Activated CD4-positive, CD25-positive, alpha-beta regulatory T cell treated with anti-CD3 and anti-CD28 coated beads, Interleukin-2, amount 50 U/mL, for 72 hours (primary cell): ENCODE data around the gene PERP.
"Not testable (repeated sequence)": the region's sequence is repeated elsewhere in the genome, so short reads cannot be mapped to it uniquely, and the experiment has no call there.

ENCODE experiments used
- DNase-seq: peaks from one replicate; pipeline ENCODE4 v3.0.0; 2021

PERP gene

DNA sequence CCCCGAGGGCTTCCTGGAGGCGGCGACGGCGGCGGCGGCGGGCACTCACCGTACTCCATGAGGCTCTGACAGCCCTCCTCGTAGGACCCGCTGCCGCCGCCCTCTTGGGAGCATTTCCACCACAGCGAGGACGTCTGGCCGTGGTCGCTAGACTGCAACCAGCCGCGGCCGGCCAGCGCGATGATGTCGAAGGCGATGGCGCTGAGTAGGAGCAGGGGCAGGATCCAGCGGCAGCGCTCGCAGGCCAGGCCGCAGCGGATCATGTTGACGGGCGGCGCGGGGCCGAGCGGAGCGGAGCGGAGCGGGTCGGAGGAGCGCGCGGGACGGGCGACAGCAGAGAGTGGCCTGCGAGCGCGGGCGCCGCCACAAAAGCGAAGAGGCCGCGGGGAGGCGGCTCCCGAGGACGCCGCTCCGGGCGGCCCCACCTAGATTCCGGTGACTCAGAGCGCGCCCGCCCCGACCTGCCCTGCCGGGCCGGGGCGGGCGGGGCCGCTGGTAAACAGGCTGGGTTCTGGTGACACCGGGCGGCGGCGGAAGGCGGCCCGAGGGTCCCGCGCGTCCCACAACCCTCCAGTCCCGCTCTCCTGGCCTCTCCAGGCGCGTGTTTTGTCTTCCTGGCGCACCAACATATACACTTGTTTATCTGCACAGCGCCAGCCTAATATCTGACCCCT is at the start of gene PERP:
Gene PERP (minus strand): TSS at position 342 of the 674 bp plus-strand sequence. CDS start 79 bp downstream, at position 263.
- peak; percentile 74 for DNase-seq

DNA sequence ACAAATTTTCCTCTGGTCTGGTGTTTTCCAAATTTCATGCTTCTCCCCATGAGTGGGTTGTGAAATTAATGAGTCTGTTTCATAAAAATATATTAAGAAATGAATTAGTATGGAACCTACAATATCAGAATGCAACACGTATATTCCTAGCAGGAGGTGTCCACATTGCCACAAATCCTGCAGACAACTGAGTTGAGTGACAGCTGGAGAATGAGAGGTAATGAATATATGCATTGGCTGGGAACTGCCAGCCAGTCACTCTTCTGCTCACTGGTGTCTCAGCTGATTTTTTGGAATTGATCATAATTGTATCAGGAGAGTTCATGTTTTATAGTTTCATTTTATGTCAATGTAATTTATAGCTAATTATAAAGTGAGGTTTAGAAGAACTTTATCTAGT is 48.2 kb upstream of the PERP start:
- no peak for DNase-seq

DNA sequence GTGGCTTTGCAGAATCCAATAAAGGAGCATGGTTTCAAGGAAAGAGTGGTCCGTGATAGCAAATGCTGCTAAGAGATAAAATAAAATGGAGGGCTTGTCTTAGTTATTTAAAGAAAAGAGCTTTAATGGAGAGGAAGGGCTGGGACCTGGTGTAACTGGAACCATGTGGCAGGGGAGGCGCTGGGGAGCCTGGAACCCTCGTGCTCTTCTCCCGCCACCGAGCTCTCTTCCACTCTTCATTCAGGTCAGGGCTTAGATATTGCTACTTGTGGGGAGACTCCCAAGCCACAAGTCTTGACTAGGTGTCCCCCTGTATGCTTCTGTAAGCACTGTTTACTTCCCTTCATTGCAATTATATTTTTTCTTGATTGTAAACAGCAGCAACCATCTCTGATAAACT is 39.3 kb upstream of the PERP start:
- DNase-seq = no peak

DNA sequence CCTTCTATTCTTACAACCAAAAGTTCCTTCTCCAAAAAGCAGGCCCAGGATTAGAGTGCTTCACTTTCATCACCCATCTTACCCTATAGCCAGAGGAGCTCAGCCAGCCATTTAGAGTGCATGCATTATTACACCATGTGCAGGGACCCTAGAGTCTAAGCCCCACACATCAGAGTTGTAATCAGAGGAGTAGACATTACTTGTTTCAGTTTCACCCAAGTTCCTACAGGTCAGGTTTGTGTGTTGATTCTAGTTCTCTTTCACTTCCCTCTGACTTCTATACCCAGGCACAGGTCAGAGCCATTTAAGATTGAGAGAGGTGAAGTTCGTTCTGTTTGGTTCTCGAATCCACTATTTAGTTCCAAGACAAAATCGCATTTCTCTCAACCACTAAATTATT is 38.2 kb upstream of the PERP start:
- no peak for DNase-seq

DNA sequence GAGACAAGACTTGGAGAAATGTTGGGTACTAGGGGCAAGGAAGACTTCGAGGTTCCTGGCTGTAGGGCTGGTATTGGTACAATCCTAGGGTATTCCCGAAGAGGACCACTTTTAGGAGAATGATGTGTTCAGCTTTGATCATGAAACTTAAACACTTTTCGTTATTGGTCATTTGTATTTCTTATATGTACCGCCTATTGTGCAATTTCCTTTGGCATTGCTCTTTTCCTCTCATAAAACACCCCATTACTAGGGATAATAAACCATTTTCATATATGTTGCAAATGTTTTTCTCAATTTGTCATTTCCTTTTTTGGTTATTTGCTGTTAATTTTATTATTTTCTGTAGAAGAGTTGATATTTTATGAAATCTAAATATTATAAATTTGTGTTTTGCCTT is 35.6 kb upstream of the PERP start:
- no peak for DNase-seq

DNA sequence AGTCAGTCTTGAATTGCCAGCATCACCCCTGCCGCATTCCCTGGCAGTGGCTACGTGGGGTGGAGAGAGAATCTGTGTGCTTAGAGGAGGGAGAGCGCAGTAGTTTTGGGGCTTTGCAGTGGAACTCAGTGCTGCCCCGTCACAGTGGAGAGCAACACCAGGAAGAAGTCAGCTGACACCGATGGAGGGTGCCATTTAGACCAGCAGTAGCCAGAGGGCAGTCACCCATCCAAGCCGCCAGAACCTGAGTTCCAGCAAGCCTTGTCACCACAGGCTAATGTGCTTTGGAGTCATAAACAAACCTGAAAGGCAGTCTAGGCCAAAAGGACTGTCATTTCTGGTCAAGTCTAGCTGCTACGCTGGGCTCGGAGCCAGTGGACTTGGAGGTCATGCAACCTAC is 22.0 kb upstream of the PERP start:
- DNase-seq = no peak

DNA sequence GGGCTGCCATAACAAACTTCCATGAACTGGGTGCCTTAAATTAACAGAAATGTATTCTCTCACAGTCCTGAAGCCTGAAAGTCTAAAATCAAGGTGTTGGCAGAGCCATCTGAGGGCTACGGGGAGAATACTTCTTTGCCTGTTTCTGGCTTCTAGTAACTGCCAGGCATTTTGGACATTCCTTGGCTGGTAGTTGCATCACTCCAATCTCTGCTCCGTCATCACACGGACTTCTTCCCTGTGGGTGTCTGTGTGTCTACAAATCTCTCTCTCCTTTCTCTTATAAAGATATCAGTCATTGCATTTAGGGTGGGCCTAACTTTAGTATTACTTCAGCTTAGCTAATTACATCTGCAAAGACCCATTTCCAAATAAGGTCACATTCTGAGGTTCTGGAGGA is 20.9 kb upstream of the PERP start:
- DNase-seq = no peak

DNA sequence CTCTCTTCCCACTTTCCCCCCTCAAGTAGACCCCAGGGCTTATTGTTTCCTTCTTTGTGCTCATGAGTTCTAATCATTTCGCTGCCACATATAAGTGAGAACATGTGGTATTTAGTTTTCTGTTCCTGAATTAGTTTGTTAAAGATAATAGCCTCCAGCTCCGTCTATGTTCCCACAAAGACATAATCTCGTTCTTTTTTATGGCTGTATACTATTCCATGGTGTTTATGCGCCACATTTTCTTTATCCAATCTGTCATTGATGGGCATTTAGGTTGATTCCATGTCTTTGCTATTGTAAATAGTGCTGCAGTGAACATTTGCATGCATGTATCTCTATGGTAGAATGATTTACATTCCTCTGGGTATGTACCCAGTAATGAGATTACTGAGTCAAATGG is 16.9 kb upstream of the PERP start:
- no peak for DNase-seq

DNA sequence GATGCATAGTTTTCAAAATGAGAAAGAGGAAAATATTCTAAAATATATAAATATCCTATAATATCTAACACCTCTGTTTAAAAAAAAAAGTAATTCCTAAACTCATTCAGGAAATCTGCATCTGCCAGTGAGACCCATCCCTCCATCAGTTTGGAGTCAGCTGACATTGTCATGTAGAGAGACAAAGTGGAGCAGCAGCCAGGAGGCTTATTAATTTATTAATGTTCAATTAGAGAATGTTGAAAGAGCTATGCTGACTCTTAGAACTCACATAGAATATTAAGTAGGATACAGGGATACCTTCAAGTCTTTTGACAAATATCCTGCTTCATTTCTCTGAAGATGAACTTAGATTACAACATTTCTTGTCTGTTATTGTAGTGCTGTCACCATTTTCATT is 12.8 kb upstream of the PERP start:
- no peak for DNase-seq

DNA sequence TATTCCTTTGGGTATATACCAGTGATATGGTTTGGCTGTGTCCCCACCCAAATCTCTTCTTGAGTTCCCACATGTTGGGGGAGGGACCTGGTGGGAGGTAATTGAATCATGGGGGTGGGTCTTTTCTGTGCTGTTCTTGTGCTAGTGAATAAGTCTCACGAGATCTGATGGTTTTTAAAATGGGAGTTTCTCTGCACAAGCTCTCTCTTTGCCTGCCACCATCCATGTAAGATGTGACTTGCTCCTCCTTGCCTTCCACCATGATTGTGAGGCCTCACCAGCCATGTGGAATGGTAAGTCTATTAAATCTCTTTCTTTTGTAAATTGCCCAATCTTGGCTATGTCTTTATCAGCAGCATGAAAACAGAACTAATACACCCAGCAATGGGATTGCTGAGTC is 12.0 kb upstream of the PERP start:
- DNase-seq = not testable (repeated sequence)

DNA sequence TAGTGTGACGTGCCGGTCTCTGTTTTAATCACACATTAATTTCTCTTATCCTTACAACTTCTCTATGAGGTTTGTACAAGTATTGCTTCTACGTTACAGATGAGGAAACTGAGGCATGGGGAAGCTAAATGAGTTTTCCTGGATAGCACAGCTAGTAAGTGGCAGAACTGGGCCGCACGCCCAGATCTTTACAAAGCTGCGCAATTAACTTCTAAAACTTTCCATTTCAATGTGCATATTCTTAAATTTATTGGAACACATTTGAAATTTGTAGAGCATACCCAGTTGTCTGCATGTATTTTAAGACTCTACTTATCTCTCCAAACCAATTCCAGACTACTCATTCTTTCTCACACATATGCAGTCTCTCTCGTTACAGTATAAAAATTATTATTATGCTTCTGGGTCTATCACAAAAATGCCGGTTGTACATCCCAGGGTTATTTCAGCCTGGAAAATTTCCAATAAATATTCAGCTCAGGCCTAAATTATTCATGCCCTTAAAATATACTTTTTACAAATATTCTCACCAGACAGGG is 10.2 kb upstream of the PERP start:
- no peak for DNase-seq

DNA sequence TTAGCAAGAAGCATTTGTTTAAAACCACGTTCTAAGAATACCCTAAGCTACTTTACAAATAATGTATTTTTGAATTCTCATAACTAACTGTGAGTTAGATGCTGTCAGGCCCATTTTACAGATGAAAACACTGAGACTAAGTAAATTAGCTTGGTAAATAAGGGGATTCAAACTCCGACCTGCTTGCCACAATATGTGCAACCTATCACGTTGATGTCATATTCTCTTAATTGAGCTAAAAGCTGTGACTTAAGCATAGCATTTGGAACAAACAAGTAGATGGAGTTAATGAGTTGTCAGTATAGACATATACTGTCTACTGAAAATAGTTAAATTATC is 9.4 kb upstream of the PERP start:
- DNase-seq = no peak

DNA sequence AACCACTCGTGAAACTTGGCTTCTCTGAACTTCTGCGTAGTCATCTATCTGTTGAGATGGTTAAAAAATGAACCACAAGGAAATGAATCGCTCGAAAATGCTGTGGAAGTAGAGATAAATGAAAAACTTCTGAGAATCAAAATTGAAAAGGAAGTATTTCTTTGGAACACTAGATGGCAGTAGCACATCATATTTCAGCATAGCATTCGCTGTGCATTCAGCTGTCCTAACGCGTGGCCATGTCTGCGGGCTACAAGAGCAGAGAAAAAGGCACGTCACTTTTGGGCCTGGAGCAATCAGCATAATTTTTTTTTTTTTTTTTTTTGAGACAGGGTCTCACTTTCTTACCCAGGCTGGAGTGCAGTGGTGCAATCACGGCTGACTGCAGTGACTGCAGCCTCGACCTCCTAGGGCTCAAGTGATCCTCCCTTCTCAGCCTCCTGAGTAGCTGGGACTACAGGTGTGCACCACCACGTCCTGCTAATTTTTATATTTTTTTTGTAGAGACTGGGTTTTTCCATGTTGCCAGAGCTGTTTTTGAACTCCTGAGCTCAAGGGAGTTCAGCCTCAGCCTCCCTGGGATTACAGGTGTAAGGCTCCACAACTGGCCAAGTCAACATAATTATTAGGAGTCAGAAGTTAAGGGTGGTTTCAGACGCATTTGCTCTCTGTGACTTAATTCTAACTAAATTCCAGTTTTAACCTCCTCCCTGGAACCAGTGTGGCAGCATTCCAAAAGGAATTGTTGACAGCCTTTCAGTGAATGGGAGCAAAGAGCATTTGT is 8.8 kb upstream of the PERP start:
- no peak for DNase-seq

DNA sequence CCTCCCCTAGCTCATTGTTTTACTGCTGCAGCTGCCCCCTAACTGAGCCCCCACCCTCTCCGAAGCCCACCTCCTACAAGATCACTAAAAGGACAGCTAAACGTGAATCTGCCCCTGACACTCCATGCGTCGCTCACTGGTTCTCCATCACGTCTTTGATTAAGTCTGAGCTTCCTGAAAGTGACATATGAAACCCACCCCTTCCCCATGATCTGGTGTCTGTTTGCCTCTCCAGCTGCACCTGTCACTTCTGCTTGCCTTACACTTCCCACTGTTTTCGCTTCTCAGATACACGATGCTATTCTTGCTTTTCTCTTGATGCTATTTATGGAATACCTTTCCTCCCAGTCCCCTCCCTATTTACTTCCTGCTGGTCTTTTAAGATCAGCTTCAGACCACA is 8.0 kb upstream of the PERP start:
- DNase-seq = no peak

DNA sequence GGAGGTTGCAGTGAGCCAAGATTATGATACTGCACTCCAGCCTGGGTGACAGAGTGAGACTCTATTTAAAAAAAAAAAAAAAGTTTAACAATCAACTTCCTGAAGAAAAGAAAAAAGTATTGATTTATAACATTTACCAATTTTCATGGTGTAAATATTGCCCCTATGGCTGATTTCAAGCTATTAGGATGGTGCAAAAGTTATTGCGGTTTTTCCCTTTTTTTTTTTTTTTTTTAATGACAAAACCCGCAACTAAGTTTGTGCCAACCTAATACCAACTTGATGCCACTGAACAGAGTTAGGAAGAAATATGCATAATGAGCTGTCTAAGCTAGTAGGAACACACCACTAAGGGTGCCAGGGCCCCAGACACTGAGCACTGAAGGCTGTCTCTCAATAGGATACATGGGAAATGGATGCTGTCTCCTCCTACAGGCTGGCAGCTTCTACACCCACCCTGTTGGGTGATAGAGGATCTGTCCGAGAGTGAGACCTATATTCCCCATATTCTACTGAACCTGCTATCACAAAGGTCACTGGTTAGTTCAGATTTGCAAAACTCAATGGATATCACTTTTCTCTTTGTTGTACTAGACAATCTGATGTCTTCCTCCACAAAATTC is 6.5 kb upstream of the PERP start:
- no peak for DNase-seq

DNA sequence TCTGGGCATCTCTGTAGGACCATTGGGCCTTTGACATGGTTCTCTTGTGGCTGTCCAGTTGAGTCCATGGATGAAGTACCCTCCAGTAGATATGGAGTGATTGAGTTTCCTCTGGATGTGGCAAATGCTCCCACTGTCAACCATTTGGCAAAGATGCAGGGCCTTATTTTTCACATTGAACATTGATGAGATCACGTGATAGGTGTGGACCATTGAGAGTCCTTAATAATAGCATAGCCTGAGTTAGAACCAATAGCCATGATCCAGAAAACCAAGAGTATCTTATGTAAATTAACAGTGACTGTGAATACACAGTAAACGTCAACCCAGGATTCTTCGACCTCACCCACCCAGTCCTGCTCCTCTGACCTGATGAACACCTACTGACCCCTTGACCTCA is 3.0 kb upstream of the PERP start:
- DNase-seq = no peak

DNA sequence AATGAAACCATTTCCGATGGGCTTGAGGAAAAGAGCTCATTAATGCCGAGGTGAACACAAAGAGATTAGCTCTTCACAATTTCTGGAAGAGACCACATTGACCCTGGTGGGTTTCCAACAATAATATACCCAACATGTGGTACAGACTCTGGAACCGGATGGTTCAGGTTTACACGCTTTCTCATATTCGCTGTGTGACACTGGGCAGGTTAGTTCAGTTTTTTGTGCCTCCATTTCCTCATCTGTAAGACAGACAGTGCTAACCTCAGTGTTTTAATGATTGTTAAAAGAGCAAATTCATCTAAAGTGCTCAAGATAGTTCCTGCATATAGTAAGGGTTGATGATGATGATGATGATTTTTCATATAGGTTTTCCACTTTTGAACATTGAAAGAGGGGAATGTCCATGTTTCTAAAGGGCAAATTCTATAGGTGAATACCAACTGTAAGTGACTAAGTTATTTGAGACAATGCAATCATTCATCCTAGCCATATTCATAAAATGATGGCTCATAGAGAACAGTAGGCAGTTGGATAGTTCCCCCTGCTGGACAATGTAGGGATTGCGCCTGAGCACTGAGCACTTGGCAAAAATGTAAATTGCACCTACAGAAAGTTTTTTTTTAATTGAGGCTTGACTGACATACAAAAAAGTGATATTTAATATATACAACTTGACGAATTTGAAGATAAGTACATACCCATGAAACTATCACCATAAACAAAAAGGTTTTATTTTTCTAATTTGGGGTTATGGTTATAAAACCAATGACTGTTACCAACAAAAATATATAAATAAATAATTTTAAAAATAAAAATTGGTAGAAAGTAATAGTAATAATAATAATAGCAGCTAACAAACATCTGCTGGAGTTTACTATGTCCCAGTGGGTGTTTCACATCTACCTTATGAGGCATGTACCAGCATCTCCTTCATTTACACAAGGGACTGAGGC is 2.1 kb upstream of the PERP start:
- peak; percentile 78 for DNase-seq

DNA sequence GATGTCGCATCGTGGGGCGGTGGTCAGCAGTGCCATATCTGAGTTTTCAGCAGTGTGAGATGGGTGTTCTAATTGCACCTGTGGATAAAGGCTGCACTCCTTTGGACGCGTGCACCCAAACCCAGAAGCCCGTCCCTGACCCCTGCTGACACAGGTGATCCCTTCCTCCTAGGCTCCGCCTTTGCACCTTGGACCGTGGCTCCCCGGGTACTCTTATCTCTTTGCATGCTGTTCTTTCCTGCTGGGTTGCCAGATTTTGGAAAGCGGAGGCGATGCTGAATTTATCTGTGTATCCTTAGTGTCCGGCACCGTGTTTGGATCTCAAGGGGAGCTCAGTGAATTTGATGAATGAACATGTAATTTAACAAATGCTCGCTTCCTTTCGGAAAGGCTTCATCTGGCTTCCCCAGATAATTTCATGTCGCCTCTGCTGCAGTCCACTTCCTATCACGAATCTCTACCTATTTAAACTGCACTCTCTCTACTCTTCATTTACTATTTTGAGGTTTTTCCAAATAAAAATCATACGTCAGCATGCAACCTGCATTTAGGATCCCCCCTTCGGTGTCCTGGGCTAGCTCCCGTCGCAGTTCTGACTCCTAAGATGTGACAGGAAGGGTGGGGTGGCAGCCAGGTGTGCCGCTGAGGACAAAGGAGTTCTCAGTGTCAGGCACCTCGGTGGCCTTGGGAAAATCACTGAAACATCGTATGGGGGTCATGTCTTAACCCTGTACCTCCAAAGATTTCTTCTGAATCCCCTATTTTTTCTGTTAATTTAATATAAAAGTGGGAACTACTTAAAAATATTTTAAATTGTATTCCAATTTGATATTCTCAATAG is 753 bp upstream of the PERP start:
- no peak for DNase-seq

DNA sequence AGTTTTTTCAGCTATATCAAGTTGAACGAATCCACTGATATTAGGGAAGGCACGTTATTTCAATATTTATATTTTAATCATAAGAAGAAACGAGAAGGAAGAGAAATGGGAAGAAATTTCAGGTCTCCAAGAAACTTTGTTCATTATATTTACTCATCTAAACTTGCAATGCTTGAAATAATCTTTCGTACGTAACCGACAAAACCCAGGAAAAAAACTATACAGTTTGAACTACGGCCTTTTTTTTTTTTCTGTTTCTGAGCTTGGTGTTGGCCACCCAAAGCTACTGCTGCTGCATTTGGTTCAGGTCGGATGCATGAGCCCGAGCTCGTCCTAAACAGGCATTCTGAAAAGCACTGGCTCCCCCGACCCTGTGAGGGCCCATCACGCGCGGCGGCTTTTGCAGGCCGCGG is 548 bp downstream of the PERP start:
- no peak for DNase-seq

DNA sequence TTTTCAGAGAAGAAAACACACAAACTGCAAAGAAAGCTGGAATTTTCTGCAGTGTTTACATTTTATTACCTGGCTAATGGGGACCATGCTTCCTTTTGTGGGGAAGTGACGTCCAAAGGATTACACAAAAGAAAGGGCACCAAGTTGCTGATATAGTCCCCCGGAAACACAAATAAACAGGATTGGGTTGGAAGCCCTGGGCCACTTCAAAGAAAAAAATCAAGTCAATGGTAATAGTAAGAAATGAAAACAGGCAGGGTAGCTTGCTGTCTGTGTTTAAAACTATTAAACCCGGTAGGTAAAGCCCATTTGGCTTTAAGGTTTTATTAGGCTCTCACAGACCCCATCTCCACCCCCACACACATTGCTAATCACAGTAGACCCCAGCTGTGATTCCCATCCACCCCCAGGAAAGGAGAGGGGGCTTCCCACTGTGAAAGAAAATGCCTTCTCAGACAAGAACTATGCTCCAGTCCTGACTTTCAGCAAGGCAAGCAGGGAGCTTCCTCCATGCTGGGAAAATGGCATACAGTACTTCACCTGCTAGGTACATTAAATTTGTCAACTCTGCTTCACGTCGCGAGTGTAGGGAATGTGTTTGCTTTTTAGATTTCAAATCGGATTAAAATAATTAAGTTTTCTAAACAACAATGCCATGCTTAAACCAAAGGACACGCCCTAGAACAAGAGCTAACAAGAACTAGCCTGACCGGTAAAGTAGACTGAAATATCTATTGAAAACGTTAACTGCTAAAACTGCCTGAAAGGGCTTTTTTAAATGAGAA is 1.1 kb downstream of the PERP start:
- DNase-seq = no peak

DNA sequence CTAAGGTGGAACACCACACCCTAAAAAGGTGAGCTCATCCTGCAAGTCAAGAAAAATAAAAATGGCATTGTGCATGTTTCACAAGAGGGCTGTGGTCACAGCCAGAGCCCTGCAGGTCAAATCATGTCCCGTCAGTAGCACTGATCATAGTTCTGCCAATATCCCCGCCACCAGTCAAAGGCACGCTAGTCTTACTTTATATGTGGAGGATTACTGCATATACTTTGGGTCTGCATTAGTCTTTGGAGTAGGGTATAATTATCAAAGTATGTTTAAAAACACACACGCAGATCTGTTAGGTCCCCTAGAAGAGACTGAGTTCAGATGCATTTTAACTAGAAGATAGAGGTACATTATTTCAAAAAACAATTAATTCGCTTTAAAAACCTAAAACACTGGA is 1.8 kb downstream of the PERP start:
- no peak for DNase-seq
